Measurements from ENCODE around the gene ALKBH1.

- TF ChIP-seq POLR2AphosphoS5 (IDR thresholded peaks at IDR 0.05; ENCODE audit: low read depth, low read length) (no peak), TAF1 (IDR thresholded peaks at IDR 0.05; ENCODE audit: borderline replicate concordance, low read depth, low read length) (no peak)
Observed at GRCh38 chr14:77707355-77707723, 484 bp downstream of the ALKBH1 start.
